Retinal pigment epithelial cell (primary cell): ENCODE data around the gene TROAP.
A peak's percentile ranks its signal among the peaks of the same experiment; 100 is the strongest.

Experiments used
- DNase-seq: peaks from one replicate; pipeline ENCODE4 v3.0.0-alpha.2; 2010; ENCODE audit warnings: low read depth
- H3K4me3 ChIP-seq: 2 replicates; pipeline ENCODE4 v1.5.1; 2011; ENCODE audit warnings: mild to moderate bottlenecking, low read length, control low read depth, moderate library complexity
- CTCF ChIP-seq: conservative IDR thresholded peaks from 2 replicates; pipeline ENCODE4 v1.5.1; 2011; ENCODE audit warnings: low read depth, low read length, control low read depth, inconsistent platforms

Gene TROAP

GRCh38 chr12:49340971-49341776, 18.1 kb downstream of the TROAP start:
- H3K4me3 ChIP-seq, result no peak overlapping the region
- no peak for DNase-seq
- no peak for TF ChIP-seq CTCF

GRCh38 chr12:49341777-49342065, 18.7 kb downstream of the TROAP start:
- no peak for TF ChIP-seq CTCF
- DNase-seq, result no peak
- no peak overlapping the region for H3K4me3 ChIP-seq

- DNase-seq, result no peak
- TF ChIP-seq CTCF, result peak; percentile 83
- peak overlapping the region; percentile 6 for H3K4me3 ChIP-seq
Observed at GRCh38 chr12:49342066-49342913, 19.2 kb downstream of the TROAP start.

- no peak for TF ChIP-seq CTCF
- H3K4me3 ChIP-seq, result peak overlapping the region; percentile 6
- DNase-seq, result no peak
Observed at GRCh38 chr12:49342914-49343731, 20.1 kb downstream of the TROAP start.

- H3K4me3 ChIP-seq, result no peak overlapping the region
- TF ChIP-seq CTCF, result no peak
- no peak for DNase-seq
Observed at GRCh38 chr12:49344486-49345050, 21.5 kb downstream of the TROAP start.

- DNase-seq, result no peak
- peak overlapping the region; percentile 33 for H3K4me3 ChIP-seq
- TF ChIP-seq CTCF, result no peak
Observed at GRCh38 chr12:49345051-49345824, 22.2 kb downstream of the TROAP start.
